Testis (tissue), 2 donors: ENCODE results near the gene SARM1.

Source experiments
- POLR2A ChIP-seq: fragments of 450-650 bp; IDR thresholded peaks from one replicate; pipeline ENCODE4 v1.6.1; 2017; ENCODE audit warnings: antibody characterized with exemption, mild to moderate bottlenecking, moderate library complexity
- TF ChIP-seq, protein P1 (sequence below), 3 experiments: fragments of 450-650 bp in 2 of 3; fragments of 200-600 bp in 1 of 3; sonication (generic) in 1 of 3; IDR thresholded peaks; one replicate each; pipeline ENCODE4 v1.5.1; 2016 to 2019; ENCODE audit warnings: antibody characterized with exemption in 3 of 3, mild to moderate bottlenecking in 2 of 3, moderate library complexity in 1 of 3

DNA sequence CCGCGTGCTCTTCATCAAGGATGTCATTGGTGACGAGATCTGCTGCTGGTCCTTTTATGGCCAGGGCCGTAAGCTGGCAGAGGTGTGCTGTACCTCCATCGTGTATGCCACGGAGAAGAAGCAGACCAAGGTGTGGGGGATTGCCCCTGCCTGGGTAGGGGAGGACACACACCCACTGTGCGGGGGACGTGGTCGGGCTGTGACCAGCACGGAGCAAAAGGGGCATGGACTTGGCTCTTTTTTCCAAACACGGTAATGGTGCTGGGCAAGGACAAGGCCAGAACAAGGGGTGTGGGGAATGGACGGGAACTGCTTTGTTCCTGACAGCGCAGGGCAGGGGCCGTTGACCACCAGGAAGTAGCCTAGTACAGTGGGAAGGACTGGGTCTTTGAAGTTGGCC is 29.2 kb upstream of the SARM1 start:
- TF ChIP-seq, protein P1, sequence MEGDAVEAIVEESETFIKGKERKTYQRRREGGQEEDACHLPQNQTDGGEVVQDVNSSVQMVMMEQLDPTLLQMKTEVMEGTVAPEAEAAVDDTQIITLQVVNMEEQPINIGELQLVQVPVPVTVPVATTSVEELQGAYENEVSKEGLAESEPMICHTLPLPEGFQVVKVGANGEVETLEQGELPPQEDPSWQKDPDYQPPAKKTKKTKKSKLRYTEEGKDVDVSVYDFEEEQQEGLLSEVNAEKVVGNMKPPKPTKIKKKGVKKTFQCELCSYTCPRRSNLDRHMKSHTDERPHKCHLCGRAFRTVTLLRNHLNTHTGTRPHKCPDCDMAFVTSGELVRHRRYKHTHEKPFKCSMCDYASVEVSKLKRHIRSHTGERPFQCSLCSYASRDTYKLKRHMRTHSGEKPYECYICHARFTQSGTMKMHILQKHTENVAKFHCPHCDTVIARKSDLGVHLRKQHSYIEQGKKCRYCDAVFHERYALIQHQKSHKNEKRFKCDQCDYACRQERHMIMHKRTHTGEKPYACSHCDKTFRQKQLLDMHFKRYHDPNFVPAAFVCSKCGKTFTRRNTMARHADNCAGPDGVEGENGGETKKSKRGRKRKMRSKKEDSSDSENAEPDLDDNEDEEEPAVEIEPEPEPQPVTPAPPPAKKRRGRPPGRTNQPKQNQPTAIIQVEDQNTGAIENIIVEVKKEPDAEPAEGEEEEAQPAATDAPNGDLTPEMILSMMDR (IDR thresholded peaks at IDR 0.05), result no peak
- no peak for TF ChIP-seq POLR2A
